A673 (cell line): ENCODE measurements around the gene COL4A4. TPM values are rescaled to one million over a fixed set of nuclear protein-coding genes. Genes with fewer than 3 reads are reported as not detected.

ENCODE experiments used
- BruUV-seq: library from RNA; stranded (reverse); fragments of 400-500 nt; replicated peaks from 2 replicates; lab custom pipeline; 2021; lab: Mats Ljungman, UMichigan
- CTCF ChIA-PET: fragments of 300-600 bp; sonication (Branson Sonifier 250); formaldehyde crosslinking; loops from one replicate; lab custom pipeline; 2022; ENCODE audit warnings: antibody characterized with exemption; lab: Charles Lee
- POLR2A ChIA-PET: fragments of 300-600 bp; sonication (Branson Sonifier 250); formaldehyde crosslinking; loops from one replicate; lab custom pipeline; 2022; ENCODE audit warnings: antibody characterized with exemption; ENCODE audit not compliant: low non-redundant PET; lab: Charles Lee
- DNase-seq: peaks from one replicate; pipeline ENCODE4 v3.0.0-alpha.2; 2015; ENCODE audit warnings: low spot score
- H3K27ac ChIP-seq: fragments of 200-600 bp; sonication (generic); 2 replicates; pipeline ENCODE4 v1.5.1; 2016; ENCODE audit warnings: mixed run types, low read depth, mild to moderate bottlenecking, mixed read lengths, antibody characterized with exemption, low read length; ENCODE audit not compliant: poor library complexity, severe bottlenecking
- H3K27me3 ChIP-seq: fragments of 200-600 bp; sonication (generic); replicated peaks from 2 replicates; pipeline ENCODE4 v1.6.1; 2017; ENCODE audit warnings: mixed run types, low read depth, mild to moderate bottlenecking, mixed read lengths, antibody characterized with exemption, low read length; ENCODE audit not compliant: insufficient read depth, poor library complexity
- H3K36me3 ChIP-seq: fragments of 200-600 bp; sonication (generic); 2 replicates; pipeline ENCODE4 v1.6.1; 2016; ENCODE audit warnings: mixed run types, mild to moderate bottlenecking, mixed read lengths, antibody characterized with exemption, low read length; ENCODE audit not compliant: insufficient read depth, poor library complexity, severe bottlenecking
- H3K4me1 ChIP-seq: fragments of 200-600 bp; sonication (generic); 2 replicates; pipeline ENCODE4 v1.6.1; 2017; ENCODE audit warnings: mixed run types, mild to moderate bottlenecking, mixed read lengths, antibody characterized with exemption, low read length; ENCODE audit not compliant: insufficient read depth, poor library complexity, severe bottlenecking
- H3K4me3 ChIP-seq: fragments of 200-600 bp; sonication (generic); 2 replicates; pipeline ENCODE4 v1.5.1; 2016; ENCODE audit warnings: low read depth, mixed run types, mild to moderate bottlenecking, mixed read lengths, low read length; ENCODE audit not compliant: poor library complexity, severe bottlenecking
- H3K9me3 ChIP-seq: fragments of 200-600 bp; sonication (generic); 2 replicates; pipeline ENCODE4 v1.6.1; 2016; ENCODE audit warnings: mixed run types, low read depth, mild to moderate bottlenecking, mixed read lengths, antibody characterized with exemption, low read length; ENCODE audit not compliant: poor library complexity, severe bottlenecking
- CTCF ChIP-seq: fragments of 300-800, 200-600 bp; sonication (generic); conservative IDR thresholded peaks from 2 replicates; pipeline ENCODE4 v1.5.1; 2017; ENCODE audit warnings: low read depth, mild to moderate bottlenecking, antibody characterized with exemption, low read length, moderate library complexity, mixed read lengths
- EZH2 ChIP-seq: fragments of 200-600 bp; sonication (generic); IDR thresholded peaks from 2 replicates; pipeline ENCODE4 v1.6.1; 2017; ENCODE audit warnings: borderline replicate concordance, low read depth, mild to moderate bottlenecking, mixed read lengths, antibody characterized with exemption, low read length; ENCODE audit not compliant: poor library complexity, severe bottlenecking
- intact Hi-C: fragments of 100-400 bp; cut with micrococcal nuclease; formaldehyde crosslinking; loops from one replicate; pipeline ENCODE4 v1.10.0; 2022; ENCODE audit not compliant: unreplicated experiment
- total RNA-seq: library from RNA; stranded (reverse); gene quantifications from 2 replicates; pipeline ENCODE4 v1.2.3, GENCODE V29; 2021

COL4A4 gene
- total RNA-seq, 1 experiment from 2014 or later = not detected

GRCh38 chr2:226979004-226979403, 185.0 kb downstream of the COL4A4 start:
- Histone ChIP-seq H3K4me3 (no peak overlapping the region), H3K36me3 (no peaks in the 10 kb centered on the region), H3K27ac (no peak overlapping the region), H3K9me3 (no peaks in the 10 kb centered on the region), H3K4me1 (peaks cover 9% of the 10 kb centered on the region), H3K27me3 (no peaks in the 10 kb centered on the region)
- TF ChIP-seq CTCF (no peak), EZH2 (no peak)
- ChIA-PET POLR2A (no interaction called here), CTCF (no interaction called here)
- intact Hi-C loops = no loop called here
- no TSS peak for BruUV-seq
- DNase-seq = no peak

GRCh38 chr2:226978300-226978699, 185.7 kb downstream of the COL4A4 start:
- intact Hi-C loops = no loop called here
- CTCF ChIA-PET = no interaction called here
- Histone ChIP-seq H3K4me3 (no peak overlapping the region), H3K9me3 (no peaks in the 10 kb centered on the region), H3K27ac (no peak overlapping the region), H3K36me3 (no peaks in the 10 kb centered on the region), H3K4me1 (peaks cover 8% of the 10 kb centered on the region), H3K27me3 (no peaks in the 10 kb centered on the region)
- BruUV-seq = no TSS peak
- POLR2A ChIA-PET = no interaction called here
- TF ChIP-seq CTCF (no peak), EZH2 (no peak)
- DNase-seq = no peak

- Histone ChIP-seq H3K27ac (no peak overlapping the region), H3K9me3 (no peaks in the 10 kb centered on the region), H3K4me1 (peaks cover 8% of the 10 kb centered on the region), H3K4me3 (no peak overlapping the region), H3K36me3 (no peaks in the 10 kb centered on the region), H3K27me3 (no peaks in the 10 kb centered on the region)
- TF ChIP-seq CTCF (no peak), EZH2 (no peak)
- ChIA-PET CTCF (no interaction called here), POLR2A (no interaction called here)
- peak; percentile 68 for DNase-seq
- no TSS peak for BruUV-seq
- intact Hi-C loops = no loop called here
These were observed 186.2 kb downstream of the COL4A4 start for GRCh38 chr2:226977775-226978190.
